Esophagus squamous epithelium (tissue), 5 donors: ENCODE measurements around the gene ZNF71. TPM values are rescaled to one million over a fixed set of nuclear protein-coding genes. Genes with fewer than 3 reads are reported as not detected.

Experiments used
- DNase-seq: peaks from one replicate; lab custom pipeline; 2025; lab: John Stamatoyannopoulos, UW
- H3K27ac ChIP-seq, 4 donors: fragments of 200-600 bp; sonication (generic); one replicate each; pipeline ENCODE4 v1.5.1; 2016 to 2019; ENCODE audit warnings: mild to moderate bottlenecking in 1 of 4
- H3K27me3 ChIP-seq, 4 donors: fragments of 200-600 bp; sonication (generic); 1 replicate in 3 of 4; 2 replicates in 1 of 4; pipeline versions ENCODE4 v1.5.1 to v1.6.0; 2017 to 2021; ENCODE audit warnings: antibody characterized with exemption in 1 of 4
- H3K36me3 ChIP-seq, 3 donors: fragments of 200-600 bp; sonication (generic); one replicate each; pipeline ENCODE4 v1.5.1; 2016 to 2019
- H3K4me1 ChIP-seq, 3 donors: fragments of 200-600 bp; sonication (generic); one replicate each; pipeline ENCODE4 v1.5.1; 2017 to 2019
- H3K4me3 ChIP-seq, 4 donors: fragments of 200-600 bp; sonication (generic); 1 replicate in 3 of 4; 2 replicates in 1 of 4; pipeline ENCODE4 v1.5.1; 2016 to 2019; ENCODE audit warnings: mild to moderate bottlenecking in 2 of 4, moderate library complexity in 1 of 4
- H3K9me3 ChIP-seq, 3 donors: fragments of 200-600 bp; sonication (generic); one replicate each; pipeline ENCODE4 v1.5.1; 2016 to 2019
- POLR2A ChIP-seq, 4 donors: fragments of 450-650 bp; IDR thresholded peaks; one replicate each; pipeline ENCODE4 v1.6.1; 2017; ENCODE audit warnings: antibody characterized with exemption in 4 of 4, mild to moderate bottlenecking in 4 of 4, moderate library complexity in 3 of 4
- WGBS, 2 donors: methylation state at CpG; one replicate each; pipeline ENCODE4 v1.1.5; 2018; 5-methylcytosine and 5-hydroxymethylcytosine counted together
- intact Hi-C: fragments of 100-400 bp; cut with DNase I; formaldehyde crosslinking; loops from one replicate; pipeline ENCODE4 v1.15.0; 2022
- total RNA-seq, 4 donors: library from RNA; depleted of rRNA; stranded (reverse); fragments of >200 nt; gene quantifications; one replicate each; pipeline ENCODE4 v1.1.0, GENCODE V29; 2016
- TF ChIP-seq, protein P1 (sequence below), 6 experiments: fragments of 450-650 bp in 4 of 6; fragments of 200-600 bp in 2 of 6; sonication (generic) in 2 of 6; IDR thresholded peaks; one replicate each; pipeline ENCODE4 v1.5.1; 2016 to 2019; ENCODE audit warnings: antibody characterized with exemption in 6 of 6, mild to moderate bottlenecking in 4 of 6, moderate library complexity in 4 of 6
- donor health status: DM: yes; HTN: yes; CAD: no.

The ZNF71 gene
- total RNA-seq, 4 donors from 2014 or later: 3.0 to 8.4 (median 3.4) TPM

DNA sequence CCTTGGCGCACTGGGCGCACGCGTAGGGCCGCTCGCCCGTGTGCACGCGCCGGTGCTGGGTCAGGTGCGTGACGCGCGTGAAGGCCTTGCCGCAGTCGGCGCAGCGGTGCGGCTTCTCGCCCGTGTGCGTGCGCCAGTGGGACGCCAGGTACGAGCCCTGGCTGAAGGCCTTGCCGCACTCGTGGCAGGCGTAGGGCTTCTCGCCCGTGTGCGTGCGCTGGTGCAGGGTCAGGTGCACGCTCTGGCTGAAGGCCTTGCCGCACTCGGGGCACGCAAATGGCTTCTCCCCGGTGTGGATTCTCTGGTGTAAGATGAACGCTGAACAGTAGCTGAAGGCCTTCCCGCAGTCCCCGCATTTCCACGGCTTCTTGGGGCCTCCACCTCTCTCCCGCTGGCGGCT lies 69.4 kb downstream of the ZNF71 start:
- intact Hi-C loops: no loop called here

DNA sequence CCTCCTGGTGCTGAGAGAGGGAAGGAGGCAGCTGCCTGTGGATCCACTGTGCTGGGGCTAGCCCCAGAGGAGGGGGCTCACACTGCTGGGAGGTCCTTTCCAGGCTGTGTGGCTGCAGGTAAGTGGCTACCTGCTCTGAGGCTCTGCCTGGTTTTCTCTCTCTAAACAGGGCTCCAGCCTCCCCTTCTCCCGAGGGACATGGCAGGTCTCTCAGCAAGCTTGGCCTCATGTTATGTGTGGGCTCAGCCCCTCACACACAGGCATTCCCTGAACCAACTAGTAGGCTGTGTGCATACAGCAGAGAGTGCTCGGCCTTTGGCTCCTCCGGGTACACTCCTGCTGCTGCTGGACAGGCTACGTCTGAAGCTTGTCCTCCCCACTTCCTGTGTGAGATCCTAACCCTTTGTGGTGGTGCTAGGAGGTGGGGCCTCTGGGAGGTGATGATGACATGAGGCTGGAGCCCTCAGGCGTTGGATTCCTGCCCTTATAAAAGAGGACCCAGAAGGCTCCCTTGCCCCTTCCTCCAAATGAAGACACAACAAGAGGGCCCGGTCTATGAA lies 72.3 kb downstream of the ZNF71 start:
- H3K4me3 ChIP-seq: no peak overlapping the region
- TF ChIP-seq, protein P1, sequence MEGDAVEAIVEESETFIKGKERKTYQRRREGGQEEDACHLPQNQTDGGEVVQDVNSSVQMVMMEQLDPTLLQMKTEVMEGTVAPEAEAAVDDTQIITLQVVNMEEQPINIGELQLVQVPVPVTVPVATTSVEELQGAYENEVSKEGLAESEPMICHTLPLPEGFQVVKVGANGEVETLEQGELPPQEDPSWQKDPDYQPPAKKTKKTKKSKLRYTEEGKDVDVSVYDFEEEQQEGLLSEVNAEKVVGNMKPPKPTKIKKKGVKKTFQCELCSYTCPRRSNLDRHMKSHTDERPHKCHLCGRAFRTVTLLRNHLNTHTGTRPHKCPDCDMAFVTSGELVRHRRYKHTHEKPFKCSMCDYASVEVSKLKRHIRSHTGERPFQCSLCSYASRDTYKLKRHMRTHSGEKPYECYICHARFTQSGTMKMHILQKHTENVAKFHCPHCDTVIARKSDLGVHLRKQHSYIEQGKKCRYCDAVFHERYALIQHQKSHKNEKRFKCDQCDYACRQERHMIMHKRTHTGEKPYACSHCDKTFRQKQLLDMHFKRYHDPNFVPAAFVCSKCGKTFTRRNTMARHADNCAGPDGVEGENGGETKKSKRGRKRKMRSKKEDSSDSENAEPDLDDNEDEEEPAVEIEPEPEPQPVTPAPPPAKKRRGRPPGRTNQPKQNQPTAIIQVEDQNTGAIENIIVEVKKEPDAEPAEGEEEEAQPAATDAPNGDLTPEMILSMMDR (IDR thresholded peaks at IDR 0.05): no peak
- no peak for TF ChIP-seq POLR2A (IDR thresholded peaks at IDR 0.05)
- WGBS, 2 donors: 89 to 93% methylated on average over 1 to 2 of the region's 6 CpGs
- no peak overlapping the region for H3K27ac ChIP-seq
- H3K27me3 ChIP-seq: no peaks in the 10 kb centered on the region
- peaks cover 0 to 85% (median 4%) of the 10 kb centered on the region in 3 donors for H3K9me3 ChIP-seq
- peaks cover 0 to 19% (median 0%) of the 10 kb centered on the region in 3 donors for H3K36me3 ChIP-seq
- no peak for DNase-seq
- intact Hi-C loops: no loop called here
- H3K4me1 ChIP-seq: peaks cover 6 to 23% (median 8%) of the 10 kb centered on the region in 3 donors

More for the DNA sequence above, 69.4 kb downstream of the ZNF71 start:
- Histone ChIP-seq H3K4me3 (no peak overlapping the region), H3K9me3 (peaks cover 0 to 92% (median 10%) of the 10 kb centered on the region in 3 donors), H3K36me3 (peaks cover 0 to 19% (median 0%) of the 10 kb centered on the region in 3 donors), H3K4me1 (no peaks in the 10 kb centered on the region), H3K27ac (no peak overlapping the region), H3K27me3 (no peaks in the 10 kb centered on the region)
- no peak for TF ChIP-seq POLR2A (IDR thresholded peaks at IDR 0.05)
- TF ChIP-seq, protein P1 (IDR thresholded peaks at IDR 0.05): no peak
- no peak for DNase-seq
- WGBS, 2 donors: 88% methylated on average over 18 of the region's 43 CpGs; no CpG with 5 or more reads in 1 of the 2 donors

DNA sequence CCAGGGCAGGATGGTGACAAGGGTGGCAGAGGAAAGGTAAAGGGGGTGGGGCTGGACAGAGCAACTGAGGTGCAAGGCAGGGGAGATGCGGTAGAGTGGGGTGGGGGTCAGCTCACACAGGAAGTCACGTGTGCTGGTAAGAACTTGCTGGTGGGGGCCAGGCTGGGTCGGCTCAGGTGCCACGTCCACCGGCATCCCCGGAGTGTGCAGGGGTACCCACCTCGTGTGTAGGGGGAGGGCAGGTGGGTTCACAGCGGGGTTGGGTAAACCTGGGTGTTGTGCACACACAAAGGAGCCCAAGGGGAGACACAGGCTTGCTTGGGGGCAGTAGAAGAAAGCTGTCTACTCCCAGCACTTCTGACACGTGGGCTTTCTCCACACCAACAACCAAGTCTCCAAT lies 73.6 kb downstream of the ZNF71 start:
- H3K36me3 ChIP-seq: peaks cover 0 to 13% (median 0%) of the 10 kb centered on the region in 3 donors
- WGBS, 2 donors: 67 to 82% methylated on average over 6 to 8 of the region's 9 CpGs
- no peak for DNase-seq
- intact Hi-C loops: no loop called here
- no peaks in the 10 kb centered on the region for H3K27me3 ChIP-seq
- H3K9me3 ChIP-seq: peaks cover 0 to 74% (median 4%) of the 10 kb centered on the region in 3 donors
- TF ChIP-seq, protein P1 (IDR thresholded peaks at IDR 0.05): no peak
- TF ChIP-seq POLR2A (IDR thresholded peaks at IDR 0.05): no peak
- H3K4me3 ChIP-seq: no peak overlapping the region
- H3K4me1 ChIP-seq: peaks cover 6 to 23% (median 8%) of the 10 kb centered on the region in 3 donors
- H3K27ac ChIP-seq: no peak overlapping the region

DNA sequence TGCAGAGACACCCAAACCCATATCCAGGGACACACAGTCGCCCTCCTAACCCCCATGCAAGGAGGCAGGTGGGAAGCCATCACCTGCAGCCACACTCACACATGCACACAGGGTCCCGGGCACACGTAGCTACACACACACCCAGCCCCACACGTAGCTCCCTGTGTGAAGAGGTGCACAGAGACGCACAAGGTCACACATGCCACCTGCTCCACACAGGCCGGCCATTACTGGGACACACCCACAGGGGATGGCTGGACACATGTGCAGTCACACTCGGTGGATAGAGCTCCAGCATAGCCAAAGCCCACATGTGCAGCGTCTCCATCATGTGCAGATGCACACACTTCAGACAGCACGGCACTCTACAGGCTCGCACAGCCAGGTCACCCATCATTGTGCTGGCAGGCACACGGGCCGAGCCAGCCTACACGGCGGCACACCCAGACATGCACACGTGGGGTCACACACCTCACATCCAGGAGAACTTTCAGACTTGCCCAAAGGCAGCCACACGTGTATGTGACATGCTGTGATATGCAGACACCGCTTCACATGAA lies 75.4 kb downstream of the ZNF71 start:
- no peak for DNase-seq
- intact Hi-C loops: no loop called here
- WGBS, 2 donors: 64 to 65% methylated on average over 10 to 11 of the region's 17 CpGs
- TF ChIP-seq POLR2A (IDR thresholded peaks at IDR 0.05): no peak
- TF ChIP-seq, protein P1 (IDR thresholded peaks at IDR 0.05): no peak
- Histone ChIP-seq H3K36me3 (no peaks in the 10 kb centered on the region), H3K4me3 (peak overlapping the region in 3 of 4 donors; percentile 52 to 82 (median 56)), H3K27me3 (no peaks in the 10 kb centered on the region), H3K27ac (no peak overlapping the region), H3K9me3 (peaks cover 0 to 72% (median 0%) of the 10 kb centered on the region in 3 donors), H3K4me1 (peaks cover 6 to 23% (median 8%) of the 10 kb centered on the region in 3 donors)

DNA sequence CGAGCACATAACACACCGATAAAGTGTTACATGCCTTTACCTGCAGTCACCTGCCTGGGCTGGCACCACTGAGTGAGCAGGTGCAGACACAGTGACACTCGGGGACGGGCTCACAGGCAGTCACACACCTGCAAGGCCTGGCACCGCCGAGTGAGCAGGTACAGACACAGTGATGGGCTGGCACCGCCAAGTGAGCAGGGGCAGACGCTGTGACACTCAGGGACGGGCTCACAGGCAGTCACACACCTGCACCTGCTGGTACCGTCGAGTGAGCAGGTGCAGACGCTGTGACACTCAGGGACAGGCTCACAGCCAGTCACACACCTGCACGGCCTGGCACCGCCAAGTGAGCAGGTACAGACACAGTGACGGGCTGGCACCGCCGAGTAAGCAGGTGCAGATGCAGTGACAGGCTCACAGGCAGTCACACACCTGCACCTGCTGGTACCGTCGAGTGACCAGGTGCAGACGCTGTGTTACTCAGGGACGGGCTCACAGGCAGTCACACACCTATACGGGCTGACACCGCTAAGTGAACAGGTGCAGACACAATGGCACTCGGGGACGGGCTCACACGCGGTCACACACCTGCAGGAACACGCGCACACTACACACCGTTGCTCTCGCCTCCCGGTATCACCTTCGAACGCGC lies 76.0 kb downstream of the ZNF71 start:
- DNase-seq: no peak
- H3K27ac ChIP-seq: peak overlapping the region in 2 of 4 donors; percentile 19 to 54
- H3K36me3 ChIP-seq: no peaks in the 10 kb centered on the region
- peaks cover 0 to 66% (median 0%) of the 10 kb centered on the region in 3 donors for H3K9me3 ChIP-seq
- TF ChIP-seq POLR2A (IDR thresholded peaks at IDR 0.05): no peak
- TF ChIP-seq, protein P1 (IDR thresholded peaks at IDR 0.05): no peak
- intact Hi-C loops: no loop called here
- peak overlapping the region; percentile 22 to 82 (median 54) for H3K4me3 ChIP-seq
- 24 to 59% methylated on average over 2 to 16 of the region's 35 CpGs for WGBS, 2 donors
- H3K4me1 ChIP-seq: peaks cover 6 to 23% (median 8%) of the 10 kb centered on the region in 3 donors
- H3K27me3 ChIP-seq: no peaks in the 10 kb centered on the region
